Upper lobe of left lung (tissue), 6 donors: ENCODE data around the gene DDIT3. TPM values are rescaled to one million over a fixed set of nuclear protein-coding genes. Genes with fewer than 3 reads are reported as not detected.
"Not testable (repeated sequence)": the region's sequence is repeated elsewhere in the genome, so short reads cannot be mapped to it uniquely, and the experiment has no call there.

Experiments used
- ATAC-seq, 2 donors: fragments of 200-7000 bp; cut with Tn5 transposase; one replicate each; pipeline ENCODE4 v1.9.1; 2022; ENCODE audit warnings: mild to moderate bottlenecking in 2 of 2, moderate library complexity in 2 of 2; ENCODE audit not compliant: low FRiP score in 2 of 2
- DNase-seq, 2 donors: peaks; one replicate each; pipeline ENCODE4 v3.0.0-alpha.2; 2019 to 2020
- H3K27ac ChIP-seq, 4 donors: fragments of 200-600 bp; sonication (generic); one replicate each; pipeline ENCODE4 v1.5.1; 2016 to 2019
- H3K27me3 ChIP-seq, 4 donors: fragments of 200-600 bp; sonication (generic); one replicate each; pipeline ENCODE4 v1.5.1; 2017 to 2019
- H3K36me3 ChIP-seq, 4 donors: fragments of 200-600 bp; sonication (generic); one replicate each; pipeline ENCODE4 v1.5.1; 2016 to 2019
- H3K4me1 ChIP-seq, 4 donors: fragments of 200-600 bp; sonication (generic); one replicate each; pipeline ENCODE4 v1.5.1; 2018 to 2019
- H3K4me3 ChIP-seq, 4 donors: fragments of 200-600 bp; sonication (generic); one replicate each; pipeline ENCODE4 v1.5.1; 2017 to 2019; ENCODE audit warnings: mild to moderate bottlenecking in 2 of 4, moderate library complexity in 1 of 4
- H3K9me3 ChIP-seq, 4 donors: fragments of 200-600 bp; sonication (generic); one replicate each; pipeline ENCODE4 v1.5.1; 2018 to 2019
- CTCF ChIP-seq, 6 experiments: fragments of 450-650 bp in 4 of 6; fragments of 200-600 bp in 2 of 6; sonication (generic) in 2 of 6; IDR thresholded peaks; one replicate each; pipeline ENCODE4 v1.5.1; 2016 to 2019; ENCODE audit warnings: antibody characterized with exemption in 6 of 6
- EP300 ChIP-seq, 4 donors: sonication (generic); formaldehyde crosslinking; IDR thresholded peaks; one replicate each; pipeline ENCODE4 v1.5.1; 2017; ENCODE audit warnings: antibody characterized with exemption in 4 of 4, control low read depth in 2 of 4
- POLR2A ChIP-seq, 4 donors: fragments of 450-650 bp; IDR thresholded peaks; one replicate each; pipeline ENCODE4 v1.5.1; 2016 to 2017; ENCODE audit warnings: antibody characterized with exemption in 4 of 4, mild to moderate bottlenecking in 2 of 4
- POLR2AphosphoS5 ChIP-seq, 2 donors: sonication (generic); formaldehyde crosslinking; IDR thresholded peaks; one replicate each; pipeline ENCODE4 v1.5.1; 2017; ENCODE audit warnings: antibody characterized with exemption in 2 of 2
- WGBS, 2 donors: methylation state at CpG; one replicate each; pipeline ENCODE4 v1.1.5; 2017 to 2018; 5-methylcytosine and 5-hydroxymethylcytosine counted together
- total RNA-seq, 6 donors: library from RNA; depleted of rRNA in 4 of 6; stranded (reverse); fragments of >200 nt in 4 of 6; gene quantifications; one replicate each; pipeline versions ENCODE4 v1.1.0 to v1.2.1, GENCODE V29; 2016 to 2021
- donor health status: DM: no; HTN: no; CAD: no; lungs with moderate emphysema.
- donor health status: DM: no; HTN: yes; CAD: no; lungs with severe emphysema.

DDIT3 gene
- total RNA-seq, 6 donors from 2014 or later: 26.1 to 45.1 (median 33.1) TPM

GRCh38 chr12:57513266-57513665 lies 7.0 kb downstream of the DDIT3 start:
- WGBS, 2 donors: 93 to 100% methylated on average over 5 of the region's 5 CpGs
- no peak for DNase-seq
- Histone ChIP-seq H3K36me3 (peaks cover 21 to 95% (median 70%) of the 10 kb centered on the region in 4 donors), H3K27me3 (no peaks in the 10 kb centered on the region), H3K27ac (no peak overlapping the region), H3K4me3 (no peak overlapping the region), H3K4me1 (peaks cover 6 to 18% (median 10%) of the 10 kb centered on the region in 4 donors), H3K9me3 (no peaks in the 10 kb centered on the region)
- no peak for ATAC-seq
- no peak for TF ChIP-seq POLR2A (IDR thresholded peaks at IDR 0.05)
- TF ChIP-seq EP300 (IDR thresholded peaks at IDR 0.05): no peak
- no peak for TF ChIP-seq POLR2AphosphoS5 (IDR thresholded peaks at IDR 0.05)
- TF ChIP-seq CTCF (IDR thresholded peaks at IDR 0.05): no peak

DNA sequence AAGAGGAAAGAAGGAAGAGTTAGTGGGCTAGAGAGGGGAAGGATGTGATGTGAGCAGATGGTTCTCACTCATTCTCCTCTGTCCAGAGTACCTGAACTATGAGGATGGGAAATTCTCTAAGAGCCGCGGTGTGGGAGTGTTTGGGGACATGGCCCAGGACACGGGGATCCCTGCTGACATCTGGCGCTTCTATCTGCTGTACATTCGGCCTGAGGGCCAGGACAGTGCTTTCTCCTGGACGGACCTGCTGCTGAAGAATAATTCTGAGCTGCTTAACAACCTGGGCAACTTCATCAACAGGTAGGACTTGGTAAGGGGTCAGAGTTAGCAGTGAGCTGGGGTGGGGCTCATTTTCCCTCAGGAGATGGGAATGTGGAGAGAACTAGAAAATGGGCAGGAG lies 7.6 kb downstream of the DDIT3 start:
- DNase-seq: no peak
- no peak for ATAC-seq
- H3K4me1 ChIP-seq: peaks cover 0 to 12% (median 4%) of the 10 kb centered on the region in 4 donors
- H3K27me3 ChIP-seq: no peaks in the 10 kb centered on the region
- H3K36me3 ChIP-seq: peaks cover 21 to 93% (median 71%) of the 10 kb centered on the region in 4 donors
- no peak for TF ChIP-seq POLR2AphosphoS5 (IDR thresholded peaks at IDR 0.05)
- no peak for TF ChIP-seq CTCF (IDR thresholded peaks at IDR 0.05)
- TF ChIP-seq EP300 (IDR thresholded peaks at IDR 0.05): no peak
- TF ChIP-seq POLR2A (IDR thresholded peaks at IDR 0.05): no peak
- no peak overlapping the region for H3K27ac ChIP-seq
- no peak overlapping the region for H3K4me3 ChIP-seq
- H3K9me3 ChIP-seq: no peaks in the 10 kb centered on the region
- WGBS, 2 donors: 79 to 92% methylated on average over 6 of the region's 6 CpGs

GRCh38 chr12:57511588-57512325 lies 8.6 kb downstream of the DDIT3 start:
- Histone ChIP-seq H3K9me3 (no peaks in the 10 kb centered on the region), H3K27ac (no peak overlapping the region), H3K4me3 (no peak overlapping the region), H3K36me3 (peaks cover 18 to 84% (median 64%) of the 10 kb centered on the region in 4 donors), H3K27me3 (no peaks in the 10 kb centered on the region), H3K4me1 (peaks cover 0 to 3% (median 0%) of the 10 kb centered on the region in 4 donors)
- ATAC-seq (no peak), DNase-seq (no peak)
- WGBS, 2 donors: 95 to 96% methylated on average over 7 of the region's 7 CpGs
- TF ChIP-seq POLR2A (IDR thresholded peaks at IDR 0.05) (no peak), EP300 (IDR thresholded peaks at IDR 0.05) (no peak), POLR2AphosphoS5 (IDR thresholded peaks at IDR 0.05) (no peak), CTCF (IDR thresholded peaks at IDR 0.05) (no peak)

- 97 to 100% methylated on average over 4 of the region's 4 CpGs for WGBS, 2 donors
- peaks cover 15 to 83% (median 60%) of the 10 kb centered on the region in 4 donors for H3K36me3 ChIP-seq
Measured at GRCh38 chr12:57511161-57511560, 9.2 kb downstream of the DDIT3 start.

GRCh38 chr12:57507796-57508195 lies 12.5 kb downstream of the DDIT3 start:
- DNase-seq, H3K27me3 ChIP-seq, H3K4me1 ChIP-seq, ATAC-seq, H3K9me3 ChIP-seq, H3K27ac ChIP-seq, H3K4me3 ChIP-seq: not testable (repeated sequence)
- H3K36me3 ChIP-seq: peaks cover 12 to 84% (median 65%) of the 10 kb centered on the region in 4 donors
- WGBS, 2 donors: 97% methylated on average over 21 of the region's 28 CpGs; no CpG with 5 or more reads in 1 of the 2 donors

More at GRCh38 chr12:57511161-57511560, 9.2 kb downstream of the DDIT3 start:
- DNase-seq (no peak), ATAC-seq (no peak)
- H3K27me3 ChIP-seq: no peaks in the 10 kb centered on the region
- no peak overlapping the region for H3K4me3 ChIP-seq
- H3K4me1 ChIP-seq: no peaks in the 10 kb centered on the region
- H3K27ac ChIP-seq: no peak overlapping the region
- TF ChIP-seq POLR2AphosphoS5 (IDR thresholded peaks at IDR 0.05) (no peak), CTCF (IDR thresholded peaks at IDR 0.05) (no peak), POLR2A (IDR thresholded peaks at IDR 0.05) (no peak), EP300 (IDR thresholded peaks at IDR 0.05) (no peak)
- H3K9me3 ChIP-seq: no peaks in the 10 kb centered on the region

- 72 to 78% methylated on average over 4 of the region's 4 CpGs for WGBS, 2 donors
- DNase-seq, H3K4me3 ChIP-seq, H3K27ac ChIP-seq, H3K27me3 ChIP-seq, H3K9me3 ChIP-seq, H3K4me1 ChIP-seq, ATAC-seq: not testable (repeated sequence)
- peaks cover 11 to 84% (median 64%) of the 10 kb centered on the region in 4 donors for H3K36me3 ChIP-seq
Measured at GRCh38 chr12:57506541-57506940, 13.8 kb downstream of the DDIT3 start.

DNA sequence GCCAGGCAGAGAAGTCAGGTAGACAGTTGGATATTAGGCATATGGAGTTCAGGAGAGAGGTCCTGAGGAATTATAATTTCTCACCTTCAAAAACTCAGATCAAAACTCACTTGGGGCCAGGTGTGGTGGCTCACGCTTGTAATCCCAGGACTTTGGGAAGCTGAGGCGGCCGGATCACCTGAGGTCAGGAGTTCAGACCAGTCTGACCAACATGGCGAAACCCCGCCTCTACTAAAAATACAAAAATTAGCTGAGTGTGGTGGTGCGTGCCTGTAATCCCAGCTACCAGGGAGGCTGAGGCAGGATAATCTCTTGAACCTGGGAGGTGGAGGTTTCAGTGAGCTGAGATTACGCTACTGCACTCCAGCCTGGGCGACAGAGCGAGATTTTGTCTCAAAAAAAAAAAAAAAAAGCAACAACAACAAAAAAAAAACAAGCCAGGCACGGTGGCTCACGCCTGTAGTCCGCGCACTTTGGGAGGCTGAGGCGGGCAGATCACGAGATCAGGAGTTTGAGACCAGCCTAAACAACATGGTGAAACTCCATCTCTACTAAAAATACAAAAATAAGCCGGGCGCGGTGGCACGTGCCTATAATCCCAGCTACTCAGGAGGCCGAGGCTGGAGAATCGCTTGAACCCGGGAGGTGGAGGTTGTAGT lies 17.9 kb downstream of the DDIT3 start:
- not testable (repeated sequence) for H3K4me1 ChIP-seq, H3K4me3 ChIP-seq

More for the DNA sequence above, 17.9 kb downstream of the DDIT3 start:
- ATAC-seq, H3K27ac ChIP-seq, H3K27me3 ChIP-seq, H3K9me3 ChIP-seq, DNase-seq: not testable (repeated sequence)
- H3K36me3 ChIP-seq: peaks cover 26 to 91% (median 79%) of the 10 kb centered on the region in 4 donors
- WGBS, 2 donors: 92 to 93% methylated on average over 21 to 22 of the region's 22 CpGs
